Measurements from ENCODE around the gene ERCC2. TPM values are rescaled to one million over a fixed set of nuclear protein-coding genes. Genes with fewer than 3 reads are reported as not detected.

ERCC2 gene
- total and polyA plus RNA-seq, 4 donors, result 3.3 to 8.7 (median 8.2) TPM

GRCh38 chr19:45345506-45345860 lies 24.9 kb downstream of the ERCC2 start (continued):
- TF ChIP-seq EGR1 (IDR thresholded peaks at IDR 0.05; ENCODE audit: low read depth in 2 of 2), result no peak
- no peak for TF ChIP-seq FOXA1 (IDR thresholded peaks at IDR 0.05)
- no peak for TF ChIP-seq GABPA (IDR thresholded peaks at IDR 0.05 in 1 of 2, conservative IDR thresholded peaks at IDR 0.05 in 1 of 2)
- TF ChIP-seq YY1 (IDR thresholded peaks at IDR 0.05), result no peak
- TF ChIP-seq RAD21 (IDR thresholded peaks at IDR 0.05), result no peak
- TF ChIP-seq HNF4G (IDR thresholded peaks at IDR 0.05), result no peak
- no peak for TF ChIP-seq SP1 (IDR thresholded peaks at IDR 0.05)

GRCh38 chr19:45344621-45345505 lies 25.5 kb downstream of the ERCC2 start:
- Histone ChIP-seq H3K27ac (ENCODE audit: low read depth in 1 of 2, low read length in 2 of 2) (no peak overlapping the region), H3K9ac (ENCODE audit: low read depth in 1 of 2, low read length in 2 of 2) (no peak overlapping the region), H3K36me3 (ENCODE audit: control insufficient read depth in 4 of 4, insufficient read depth in 3 of 4, low read depth in 1 of 4, low read length in 3 of 4) (no peaks in the 10 kb centered on the region), H3K4me3 (ENCODE audit: low read depth in 1 of 3, low read length in 3 of 3) (no peak overlapping the region), H3K27me3 (ENCODE audit: control insufficient read depth in 4 of 4, insufficient read depth in 4 of 4, low read length in 3 of 4) (no peaks in the 10 kb centered on the region), H3K9me3 (ENCODE audit: control insufficient read depth in 4 of 4, low read length in 3 of 4) (no peaks in the 10 kb centered on the region), H3K4me1 (ENCODE audit: control insufficient read depth in 4 of 4, insufficient read depth in 4 of 4, low read length in 3 of 4) (peaks cover 2 to 7% (median 5%) of the 10 kb centered on the region in 4 donors)
- no peak for DNase-seq (ENCODE audit: low spot score)
- no peak for TF ChIP-seq ATF3 (IDR thresholded peaks at IDR 0.05)
- no peak for TF ChIP-seq RAD21 (IDR thresholded peaks at IDR 0.05)
- TF ChIP-seq GABPA (IDR thresholded peaks at IDR 0.05 in 1 of 2, conservative IDR thresholded peaks at IDR 0.05 in 1 of 2), result no peak
- no peak for TF ChIP-seq FOXA1 (IDR thresholded peaks at IDR 0.05)
- TF ChIP-seq MAX (IDR thresholded peaks at IDR 0.05), result no peak
- no peak for TF ChIP-seq TAF1 (conservative IDR thresholded peaks at IDR 0.05)
- TF ChIP-seq HNF4A (conservative IDR thresholded peaks at IDR 0.05), result no peak
- no peak for TF ChIP-seq RXRA (IDR thresholded peaks at IDR 0.05)
- TF ChIP-seq CTCF (IDR thresholded peaks at IDR 0.05; ENCODE audit: low read depth, low read length, missing input control), result no peak
- TF ChIP-seq NR2F2 (IDR thresholded peaks at IDR 0.05), result no peak
- no peak for TF ChIP-seq FOXA2 (IDR thresholded peaks at IDR 0.05)
- TF ChIP-seq ZBTB33 (IDR thresholded peaks at IDR 0.05), result no peak
- TF ChIP-seq EGR1 (IDR thresholded peaks at IDR 0.05; ENCODE audit: low read depth in 2 of 2), result no peak
- TF ChIP-seq SP1 (IDR thresholded peaks at IDR 0.05), result no peak
- TF ChIP-seq REST (IDR thresholded peaks at IDR 0.05), result no peak
- TF ChIP-seq JUND (IDR thresholded peaks at IDR 0.05), result no peak
- WGBS, result 59% methylated on average over 15 of the region's 15 CpGs

Data from liver (tissue), 9 donors.